HEK293 (cell line): ENCODE results near the gene ARHGAP26.
A peak's percentile ranks its signal among the peaks of the same experiment; 100 is the strongest.

ENCODE experiments used
- BCL6B ChIP-seq: fragments of 450-650 bp; formaldehyde crosslinking; IDR thresholded peaks from 2 replicates; pipeline ENCODE4 v1.5.1; 2017; ENCODE audit warnings: missing biosample characterization, missing genetic modification characterization
- PRDM2 ChIP-seq: fragments of 450-650 bp; formaldehyde crosslinking; IDR thresholded peaks from 2 replicates; pipeline ENCODE4 v1.5.1; 2016; ENCODE audit warnings: missing biosample characterization, missing genetic modification characterization, borderline replicate concordance
- SP2 ChIP-seq: fragments of 450-650 bp; formaldehyde crosslinking; IDR thresholded peaks from 2 replicates; pipeline ENCODE4 v1.5.1; 2016; ENCODE audit warnings: missing biosample characterization, missing genetic modification characterization
- TRIM28 ChIP-seq: IDR thresholded peaks from 2 replicates; pipeline ENCODE4 v1.6.1; 2011; ENCODE audit warnings: low read length, control low read depth, borderline replicate concordance
- ZBTB21 ChIP-seq: fragments of 450-650 bp; formaldehyde crosslinking; IDR thresholded peaks from 2 replicates; pipeline ENCODE4 v1.5.1; 2017; ENCODE audit warnings: missing biosample characterization, missing genetic modification characterization
- ZBTB49 ChIP-seq: fragments of 450-650 bp; formaldehyde crosslinking; IDR thresholded peaks from 2 replicates; pipeline ENCODE4 v1.5.1; 2016; ENCODE audit warnings: missing biosample characterization, missing genetic modification characterization, low read depth
- ZNF10 ChIP-seq: fragments of 450-650 bp; formaldehyde crosslinking; IDR thresholded peaks from 2 replicates; pipeline ENCODE4 v1.5.1; 2017; ENCODE audit warnings: missing biosample characterization, missing genetic modification characterization
- ZNF132 ChIP-seq: fragments of 450-650 bp; formaldehyde crosslinking; IDR thresholded peaks from 2 replicates; pipeline ENCODE4 v1.5.1; 2017; ENCODE audit warnings: missing biosample characterization, missing genetic modification characterization, borderline replicate concordance
- ZNF138 ChIP-seq: fragments of 450-650 bp; formaldehyde crosslinking; IDR thresholded peaks from 2 replicates; pipeline ENCODE4 v1.5.1; 2016; ENCODE audit warnings: missing biosample characterization, missing genetic modification characterization, borderline replicate concordance
- ZNF146 ChIP-seq: fragments of 450-650 bp; formaldehyde crosslinking; IDR thresholded peaks from 2 replicates; pipeline ENCODE4 v1.5.1; 2016; ENCODE audit warnings: missing biosample characterization, missing genetic modification characterization
- ZNF2 ChIP-seq: fragments of 450-650 bp; formaldehyde crosslinking; IDR thresholded peaks from 2 replicates; pipeline ENCODE4 v1.5.1; 2016; ENCODE audit warnings: missing biosample characterization, missing genetic modification characterization
- ZNF26 ChIP-seq: fragments of 450-650 bp; formaldehyde crosslinking; IDR thresholded peaks from 2 replicates; pipeline ENCODE4 v1.5.1; 2016; ENCODE audit warnings: missing biosample characterization, missing genetic modification characterization
- ZNF292 ChIP-seq: fragments of 450-650 bp; formaldehyde crosslinking; IDR thresholded peaks from 2 replicates; pipeline ENCODE4 v1.5.1; 2016; ENCODE audit warnings: low read depth, missing biosample characterization, missing genetic modification characterization, borderline replicate concordance
- ZNF311 ChIP-seq: fragments of 450-650 bp; formaldehyde crosslinking; IDR thresholded peaks from 2 replicates; pipeline ENCODE4 v1.5.1; 2017; ENCODE audit warnings: missing biosample characterization, missing genetic modification characterization, borderline replicate concordance
- ZNF362 ChIP-seq: fragments of 450-650 bp; formaldehyde crosslinking; IDR thresholded peaks from 2 replicates; pipeline ENCODE4 v1.5.1; 2016; ENCODE audit warnings: missing biosample characterization, missing genetic modification characterization
- ZNF433 ChIP-seq: fragments of 450-650 bp; formaldehyde crosslinking; IDR thresholded peaks from 2 replicates; pipeline ENCODE4 v1.5.1; 2016; ENCODE audit warnings: missing biosample characterization, missing genetic modification characterization, low read depth
- ZNF529 ChIP-seq: fragments of 450-650 bp; formaldehyde crosslinking; IDR thresholded peaks from 2 replicates; pipeline ENCODE4 v1.5.1; 2017; ENCODE audit warnings: missing genetic modification characterization, missing biosample characterization; ENCODE audit not compliant: insufficient replicate concordance
- ZNF600 ChIP-seq: fragments of 450-650 bp; formaldehyde crosslinking; IDR thresholded peaks from 2 replicates; pipeline ENCODE4 v1.5.1; 2016; ENCODE audit warnings: missing biosample characterization, missing genetic modification characterization
- ZNF626 ChIP-seq: fragments of 450-650 bp; sonication (Bioruptor Pico); formaldehyde crosslinking; IDR thresholded peaks from 2 replicates; pipeline ENCODE4 v1.5.1; 2018; ENCODE audit warnings: missing biosample characterization, missing genetic modification characterization, inconsistent platforms
- ZNF639 ChIP-seq: fragments of 450-650 bp; formaldehyde crosslinking; IDR thresholded peaks from 2 replicates; pipeline ENCODE4 v1.5.1; 2016; ENCODE audit warnings: missing biosample characterization, missing genetic modification characterization
- ZNF654 ChIP-seq: fragments of 450-650 bp; formaldehyde crosslinking; IDR thresholded peaks from 2 replicates; pipeline ENCODE4 v1.5.1; 2016; ENCODE audit warnings: low read depth, missing biosample characterization, missing genetic modification characterization
- ZNF701 ChIP-seq: fragments of 450-650 bp; formaldehyde crosslinking; IDR thresholded peaks from 2 replicates; pipeline ENCODE4 v1.5.1; 2016; ENCODE audit warnings: missing biosample characterization, missing genetic modification characterization
- ZXDB ChIP-seq: fragments of 450-650 bp; formaldehyde crosslinking; IDR thresholded peaks from 2 replicates; pipeline ENCODE4 v1.5.1; 2016; ENCODE audit warnings: missing biosample characterization, missing genetic modification characterization

Gene ARHGAP26

GRCh38 chr5:143051244-143052058, 281.3 kb downstream of the ARHGAP26 start (continued):
- no peak for TF ChIP-seq BCL6B (tag by site-specific recombination)
- TF ChIP-seq ZNF138 (tag by site-specific recombination), result no peak
- TF ChIP-seq PRDM2, result no peak
- no peak for TF ChIP-seq ZNF132 (tag by site-specific recombination)
- no peak for TF ChIP-seq ZNF292 (tag by site-specific recombination)
- TF ChIP-seq TRIM28, result peak; percentile 18; the same call in 1 of the 2 replicates
- peak; percentile 29; the same call in 1 of the 2 replicates for TF ChIP-seq ZBTB21
- TF ChIP-seq ZBTB49 (tag by site-specific recombination), result no peak
- no peak for TF ChIP-seq ZNF701
- TF ChIP-seq ZNF362 (tag by site-specific recombination), result no peak
- TF ChIP-seq ZNF146 (tag by site-specific recombination), result no peak
- no peak for TF ChIP-seq SP2
- no peak for TF ChIP-seq ZNF600 (tag by site-specific recombination)
- TF ChIP-seq ZNF529 (tag by site-specific recombination), result no peak
- TF ChIP-seq ZNF639 (tag by site-specific recombination), result no peak
- 0 out of 2 replicates have a peak, but pooled peaks have one; percentile 19 for TF ChIP-seq ZNF2 (tag by site-specific recombination)
- TF ChIP-seq ZNF10 (tag by site-specific recombination), result peak; percentile 93
- TF ChIP-seq ZNF654 (tag by site-specific recombination), result no peak
- TF ChIP-seq ZNF433 (tag by site-specific recombination), result no peak
- peak; percentile 50; the same call in 1 of the 2 replicates for TF ChIP-seq ZXDB (tag by site-specific recombination)
- no peak for TF ChIP-seq ZNF26
- no peak for TF ChIP-seq ZNF311 (tag by site-specific recombination)
- no peak for TF ChIP-seq ZNF626 (tag by site-specific recombination)
